ENCODE data around the gene ATN1. TPM values are rescaled to one million over a fixed set of nuclear protein-coding genes. Genes with fewer than 3 reads are reported as not detected.

The ATN1 gene
- total and polyA plus RNA-seq, 2 donors from 2014 or later = 34.2 to 119 TPM

- peak overlapping the region; percentile 97 to 99 for H3K27ac ChIP-seq (ENCODE audit: low read depth in 2 of 2, low read length in 2 of 2)
- peaks cover 0 to 41% (median 27%) of the 10 kb centered on the region in 3 donors for H3K4me1 ChIP-seq (ENCODE audit: control insufficient read depth in 2 of 3, insufficient read depth in 2 of 3, low read depth in 1 of 3, low read length in 3 of 3)
- TF ChIP-seq, protein P1, sequence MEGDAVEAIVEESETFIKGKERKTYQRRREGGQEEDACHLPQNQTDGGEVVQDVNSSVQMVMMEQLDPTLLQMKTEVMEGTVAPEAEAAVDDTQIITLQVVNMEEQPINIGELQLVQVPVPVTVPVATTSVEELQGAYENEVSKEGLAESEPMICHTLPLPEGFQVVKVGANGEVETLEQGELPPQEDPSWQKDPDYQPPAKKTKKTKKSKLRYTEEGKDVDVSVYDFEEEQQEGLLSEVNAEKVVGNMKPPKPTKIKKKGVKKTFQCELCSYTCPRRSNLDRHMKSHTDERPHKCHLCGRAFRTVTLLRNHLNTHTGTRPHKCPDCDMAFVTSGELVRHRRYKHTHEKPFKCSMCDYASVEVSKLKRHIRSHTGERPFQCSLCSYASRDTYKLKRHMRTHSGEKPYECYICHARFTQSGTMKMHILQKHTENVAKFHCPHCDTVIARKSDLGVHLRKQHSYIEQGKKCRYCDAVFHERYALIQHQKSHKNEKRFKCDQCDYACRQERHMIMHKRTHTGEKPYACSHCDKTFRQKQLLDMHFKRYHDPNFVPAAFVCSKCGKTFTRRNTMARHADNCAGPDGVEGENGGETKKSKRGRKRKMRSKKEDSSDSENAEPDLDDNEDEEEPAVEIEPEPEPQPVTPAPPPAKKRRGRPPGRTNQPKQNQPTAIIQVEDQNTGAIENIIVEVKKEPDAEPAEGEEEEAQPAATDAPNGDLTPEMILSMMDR (IDR thresholded peaks at IDR 0.05; ENCODE audit: borderline replicate concordance, extremely low read depth, insufficient read depth) = no peak
- peak overlapping the region in 1 of 3 donors; percentile 83 for H3K9ac ChIP-seq (ENCODE audit: low read length in 3 of 3)
- H3K4me3 ChIP-seq (ENCODE audit: low read length in 3 of 3) = peak overlapping the region in 1 of 3 donors; percentile 72
- DNase-seq = no peak
- no peak for FAIRE-seq
- intact Hi-C loops (cut with DNase I) = no loop called here
- H3K27me3 ChIP-seq (ENCODE audit: control insufficient read depth, insufficient read depth, low read length) = no peaks in the 10 kb centered on the region
- no peaks in the 10 kb centered on the region for H3K9me3 ChIP-seq (ENCODE audit: control insufficient read depth in 2 of 3, insufficient read depth in 1 of 3, low read length in 3 of 3)
- H3K36me3 ChIP-seq (ENCODE audit: control insufficient read depth in 2 of 3, insufficient read depth in 3 of 3, low read length in 3 of 3) = no peaks in the 10 kb centered on the region
These were observed 2.6 kb upstream of the ATN1 start for GRCh38 chr12:6925239-6925539.

DNA sequence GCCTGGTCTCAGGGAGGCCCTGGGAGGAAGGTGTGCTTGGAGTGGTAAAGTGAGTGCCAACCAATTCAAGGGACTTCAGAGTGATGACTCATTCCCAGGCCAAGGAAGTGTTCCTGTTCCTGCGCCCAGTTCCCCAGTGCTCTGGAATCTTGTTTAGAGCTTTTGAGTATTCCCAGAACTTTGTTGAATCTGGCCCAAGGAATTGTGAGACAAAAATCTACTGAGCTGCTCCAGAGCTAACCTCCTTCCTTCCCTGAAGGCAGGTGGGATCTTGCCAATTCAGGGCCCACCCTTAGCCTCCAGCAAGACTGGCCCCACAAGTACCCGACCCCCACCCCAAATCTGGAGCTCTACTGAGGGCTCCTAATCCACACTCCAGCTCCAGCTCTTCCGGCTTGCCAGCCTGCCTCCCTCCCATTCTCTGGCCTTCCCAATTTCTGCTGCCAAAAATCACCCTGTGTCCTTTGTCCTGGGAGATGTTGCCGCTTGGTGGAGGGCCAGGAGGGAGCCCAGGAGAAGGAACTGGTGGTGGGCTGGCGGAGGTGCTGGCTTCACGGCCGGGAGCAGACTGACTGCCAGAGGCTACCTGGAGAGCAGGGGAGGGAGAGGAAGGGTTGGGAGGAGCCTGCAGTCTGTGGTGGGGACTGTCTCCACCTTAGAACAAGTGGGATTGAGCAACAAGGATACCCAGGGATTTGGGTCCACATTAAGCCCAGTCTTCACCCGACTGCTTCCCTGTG is 2.0 kb upstream of the ATN1 start:
- peaks cover 0 to 41% (median 27%) of the 10 kb centered on the region in 3 donors for H3K4me1 ChIP-seq (ENCODE audit: control insufficient read depth in 2 of 3, insufficient read depth in 2 of 3, low read depth in 1 of 3, low read length in 3 of 3)
- TF ChIP-seq, protein P1 (IDR thresholded peaks at IDR 0.05; ENCODE audit: borderline replicate concordance, extremely low read depth, insufficient read depth) = peak; percentile 2
- no peak for FAIRE-seq
- H3K4me3 ChIP-seq (ENCODE audit: low read length in 3 of 3) = peak overlapping the region; percentile 45 to 72 (median 59)
- H3K9me3 ChIP-seq (ENCODE audit: control insufficient read depth in 2 of 3, insufficient read depth in 1 of 3, low read length in 3 of 3) = no peaks in the 10 kb centered on the region
- H3K36me3 ChIP-seq (ENCODE audit: control insufficient read depth in 2 of 3, insufficient read depth in 3 of 3, low read length in 3 of 3) = no peaks in the 10 kb centered on the region
- intact Hi-C loops (cut with DNase I) = no loop called here
- peak overlapping the region; percentile 12 to 83 (median 80) for H3K9ac ChIP-seq (ENCODE audit: low read length in 3 of 3)
- H3K27ac ChIP-seq (ENCODE audit: low read depth in 2 of 2, low read length in 2 of 2) = peak overlapping the region; percentile 97 to 99
- peak; percentile 63 to 88 (median 83) for DNase-seq
- no peaks in the 10 kb centered on the region for H3K27me3 ChIP-seq (ENCODE audit: control insufficient read depth, insufficient read depth, low read length)

DNA sequence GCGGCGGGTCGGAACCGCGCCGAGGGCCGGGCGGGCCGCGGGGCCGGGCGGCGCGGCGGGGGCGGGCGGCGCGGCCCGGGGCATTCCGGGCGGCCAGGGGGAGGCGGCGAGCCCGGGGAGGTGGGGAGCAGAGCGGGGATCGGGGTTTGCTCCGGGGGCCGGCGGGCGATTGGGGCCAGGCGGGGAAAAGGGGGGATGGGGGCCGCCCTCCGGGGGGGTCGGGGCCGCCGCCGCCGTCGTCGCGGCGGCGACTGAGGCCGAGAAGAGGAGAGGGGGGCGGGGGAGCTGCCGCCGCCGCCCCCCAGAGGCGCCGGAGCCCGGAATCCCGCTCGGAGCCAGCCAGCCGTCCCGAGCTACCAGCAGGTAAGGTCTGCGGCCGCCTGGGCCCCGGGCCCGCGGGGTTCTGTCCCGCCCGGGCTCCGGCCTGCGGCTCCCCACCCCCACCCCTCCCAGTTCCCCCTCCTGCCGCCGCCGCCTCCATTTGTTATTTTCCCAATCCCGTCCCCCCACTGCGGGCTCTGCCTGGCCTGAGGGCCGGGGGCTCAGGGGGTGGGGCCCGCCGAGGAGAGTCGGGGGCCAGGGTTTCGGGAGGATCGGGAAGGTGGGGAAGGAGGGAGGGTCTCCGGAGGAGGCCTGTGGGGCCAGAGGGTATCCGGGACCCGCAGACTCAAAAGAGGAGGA is 403 bp downstream of the ATN1 start:
- Histone ChIP-seq H3K27me3 (ENCODE audit: control insufficient read depth, insufficient read depth, low read length) (no peaks in the 10 kb centered on the region), H3K36me3 (ENCODE audit: control insufficient read depth in 2 of 3, insufficient read depth in 3 of 3, low read length in 3 of 3) (peaks cover 0 to 3% (median 2%) of the 10 kb centered on the region in 3 donors), H3K9ac (ENCODE audit: low read length in 3 of 3) (peak overlapping the region; percentile 43 to 80 (median 61)), H3K27ac (ENCODE audit: low read depth in 2 of 2, low read length in 2 of 2) (peak overlapping the region; percentile 87 to 93), H3K9me3 (ENCODE audit: control insufficient read depth in 2 of 3, insufficient read depth in 1 of 3, low read length in 3 of 3) (no peaks in the 10 kb centered on the region), H3K4me3 (ENCODE audit: low read length in 3 of 3) (peak overlapping the region; percentile 75 to 78 (median 76)), H3K4me1 (ENCODE audit: control insufficient read depth in 2 of 3, insufficient read depth in 2 of 3, low read depth in 1 of 3, low read length in 3 of 3) (peaks cover 0 to 51% (median 37%) of the 10 kb centered on the region in 3 donors)
- FAIRE-seq (no peak), DNase-seq (peak in 3 of 5 donors; percentile 20 to 80 (median 79))
- intact Hi-C loops (cut with DNase I) = no loop called here
- TF ChIP-seq, protein P1 (IDR thresholded peaks at IDR 0.05; ENCODE audit: borderline replicate concordance, extremely low read depth, insufficient read depth) = no peak

Data from kidney (tissue), 14 donors.